ENCODE results near the gene ST7. TPM values are rescaled to one million over a fixed set of nuclear protein-coding genes. Genes with fewer than 3 reads are reported as not detected.

The ST7 gene
- total RNA-seq, 2 experiments from 2014 or later: 4.9 to 5.4 TPM

- no peaks in the 10 kb centered on the region for H3K9me3 Mint-ChIP-seq
- Histone ChIP-seq H3K36me3 (ENCODE audit: insufficient read depth, low read length) (no peaks in the 10 kb centered on the region), H3K4me1 (ENCODE audit: insufficient read depth, low read length) (no peaks in the 10 kb centered on the region), H3K9me3 (ENCODE audit: control insufficient read depth in 1 of 2, insufficient read depth in 1 of 2, low read length in 2 of 2) (no peaks in the 10 kb centered on the region), H3K27me3 (ENCODE audit: control insufficient read depth in 1 of 2, insufficient read depth in 2 of 2, low read length in 2 of 2) (no peaks in the 10 kb centered on the region), H3K27ac (ENCODE audit: low read depth in 1 of 2, low read length in 2 of 2) (no peak overlapping the region), H3K4me3 (ENCODE audit: low read length) (no peak overlapping the region)
- no peak overlapping the region for H3K4me3 Mint-ChIP-seq
- intact Hi-C loops (cut with DNase I, micrococcal nuclease): no loop called here
- H3K27ac Mint-ChIP-seq: no peak overlapping the region
- ChIA-PET CTCF (no interaction called here), POLR2A (no interaction called here)
- no peaks in the 10 kb centered on the region for H3K36me3 Mint-ChIP-seq (ENCODE audit: low read depth)
- no peak for ATAC-seq (ENCODE audit: poor library complexity)
- H3K27me3 Mint-ChIP-seq: peaks cover 10% of the 10 kb centered on the region
- DNase-seq: no peak
- H3K4me1 Mint-ChIP-seq (ENCODE audit: low read depth): no peaks in the 10 kb centered on the region
- no peak for TF ChIP-seq CTCF (IDR thresholded peaks at IDR 0.05)
Measured at GRCh38 chr7:117259615-117260014, 306.3 kb downstream of the ST7 start.

- H3K4me3 ChIP-seq (ENCODE audit: low read length): no peak overlapping the region
- ChIA-PET POLR2A (no interaction called here), CTCF (no interaction called here)
- ATAC-seq (ENCODE audit: poor library complexity): no peak
- Mint-ChIP-seq H3K9me3 (no peaks in the 10 kb centered on the region), H3K4me1 (ENCODE audit: low read depth) (no peaks in the 10 kb centered on the region), H3K4me3 (no peak overlapping the region), H3K27ac (no peak overlapping the region), H3K27me3 (peaks cover 16% of the 10 kb centered on the region), H3K36me3 (ENCODE audit: low read depth) (no peaks in the 10 kb centered on the region)
- H3K27ac ChIP-seq (ENCODE audit: low read depth in 1 of 2, low read length in 2 of 2): no peak overlapping the region
- no peak for TF ChIP-seq CTCF (IDR thresholded peaks at IDR 0.05)
- H3K9me3 ChIP-seq (ENCODE audit: control insufficient read depth in 1 of 2, insufficient read depth in 1 of 2, low read length in 2 of 2): no peaks in the 10 kb centered on the region
- H3K27me3 ChIP-seq (ENCODE audit: control insufficient read depth in 1 of 2, insufficient read depth in 2 of 2, low read length in 2 of 2): no peaks in the 10 kb centered on the region
- no peaks in the 10 kb centered on the region for H3K4me1 ChIP-seq (ENCODE audit: insufficient read depth, low read length)
- DNase-seq: no peak
- intact Hi-C loops (cut with DNase I, micrococcal nuclease): no loop called here
- no peaks in the 10 kb centered on the region for H3K36me3 ChIP-seq (ENCODE audit: insufficient read depth, low read length)
Measured at GRCh38 chr7:117262546-117262945, 309.2 kb downstream of the ST7 start.

GRCh38 chr7:117264716-117265115 lies 311.4 kb downstream of the ST7 start:
- Histone ChIP-seq H3K9me3 (ENCODE audit: control insufficient read depth in 1 of 2, insufficient read depth in 1 of 2, low read length in 2 of 2) (no peaks in the 10 kb centered on the region), H3K4me1 (ENCODE audit: insufficient read depth, low read length) (no peaks in the 10 kb centered on the region), H3K27ac (ENCODE audit: low read depth in 1 of 2, low read length in 2 of 2) (no peak overlapping the region), H3K27me3 (ENCODE audit: control insufficient read depth in 1 of 2, insufficient read depth in 2 of 2, low read length in 2 of 2) (no peaks in the 10 kb centered on the region), H3K36me3 (ENCODE audit: insufficient read depth, low read length) (no peaks in the 10 kb centered on the region), H3K4me3 (ENCODE audit: low read length) (no peak overlapping the region)
- no peak overlapping the region for H3K27ac Mint-ChIP-seq
- ATAC-seq (ENCODE audit: poor library complexity) (no peak), DNase-seq (no peak)
- no peaks in the 10 kb centered on the region for H3K36me3 Mint-ChIP-seq (ENCODE audit: low read depth)
- no peak overlapping the region for H3K4me3 Mint-ChIP-seq
- ChIA-PET POLR2A (no interaction called here), CTCF (no interaction called here)
- no peak for TF ChIP-seq CTCF (IDR thresholded peaks at IDR 0.05)
- intact Hi-C loops (cut with DNase I, micrococcal nuclease): no loop called here
- H3K9me3 Mint-ChIP-seq: no peaks in the 10 kb centered on the region
- peaks cover 15% of the 10 kb centered on the region for H3K27me3 Mint-ChIP-seq
- H3K4me1 Mint-ChIP-seq (ENCODE audit: low read depth): no peaks in the 10 kb centered on the region
